Gastroesophageal sphincter (tissue), 4 donors: ENCODE data around the gene CFAP46. TPM values are rescaled to one million over a fixed set of nuclear protein-coding genes. Genes with fewer than 3 reads are reported as not detected.

ENCODE experiments used
- ATAC-seq: fragments of 150-250 bp; one replicate; pipeline ENCODE4 v1.9.1; 2016; ENCODE audit warnings: mild to moderate bottlenecking, moderate library complexity
- H3K27ac ChIP-seq, 4 donors: fragments of 200-600 bp; sonication (generic) in 3 of 4; 1 replicate in 3 of 4; 2 replicates in 1 of 4; pipeline ENCODE4 v1.5.1; 2016 to 2019
- H3K27me3 ChIP-seq: fragments of 200-600 bp; sonication (generic); one replicate; pipeline ENCODE4 v1.5.1; 2019
- H3K36me3 ChIP-seq, 2 donors: fragments of 200-600 bp; sonication (generic); one replicate each; pipeline ENCODE4 v1.5.1; 2019; ENCODE audit warnings: control low read depth in 1 of 2
- H3K4me1 ChIP-seq, 3 donors: fragments of 200-600 bp; sonication (generic); 1 replicate in 2 of 3; 2 replicates in 1 of 3; pipeline ENCODE4 v1.5.1; 2016 to 2019; ENCODE audit warnings: control low read depth in 2 of 3
- H3K4me3 ChIP-seq, 2 donors: fragments of 200-600 bp; sonication (generic); one replicate each; pipeline ENCODE4 v1.5.1; 2019; ENCODE audit warnings: mild to moderate bottlenecking in 1 of 2, moderate library complexity in 1 of 2
- H3K9me3 ChIP-seq, 3 donors: fragments of 200-600 bp; sonication (generic); one replicate each; pipeline ENCODE4 v1.5.1; 2017 to 2019; ENCODE audit warnings: control low read depth in 2 of 3
- CTCF ChIP-seq, 4 experiments: fragments of 200-600 bp in 2 of 4; fragments of 450-650 bp in 2 of 4; sonication (generic) in 1 of 4; IDR thresholded peaks; one replicate each; pipeline ENCODE4 v1.5.1; 2017 to 2019; ENCODE audit warnings: antibody characterized with exemption in 4 of 4, mild to moderate bottlenecking in 2 of 4, moderate library complexity in 2 of 4
- EP300 ChIP-seq: sonication (generic); formaldehyde crosslinking; IDR thresholded peaks from one replicate; pipeline ENCODE4 v1.6.1; 2017; ENCODE audit warnings: antibody characterized with exemption, mild to moderate bottlenecking
- POLR2A ChIP-seq, 2 donors: fragments of 450-650 bp; IDR thresholded peaks; one replicate each; pipeline ENCODE4 v1.6.1; 2017; ENCODE audit warnings: antibody characterized with exemption in 2 of 2, mild to moderate bottlenecking in 2 of 2, moderate library complexity in 1 of 2
- POLR2AphosphoS5 ChIP-seq: sonication (generic); formaldehyde crosslinking; IDR thresholded peaks from one replicate; pipeline ENCODE4 v1.6.1; 2017; ENCODE audit warnings: antibody characterized with exemption
- WGBS, 2 donors: methylation state at CpG; one replicate each; pipeline ENCODE4 v1.1.5; 2018; ENCODE audit warnings: low coverage in 1 of 2; 5-methylcytosine and 5-hydroxymethylcytosine counted together
- total RNA-seq, 4 donors: library from RNA; depleted of rRNA; stranded (reverse); fragments of >200 nt; gene quantifications; one replicate each; pipeline ENCODE4 v1.1.0, GENCODE V29; 2016

Gene CFAP46
- total RNA-seq, 4 donors from 2014 or later, result 0.27 to 2.2 (median 0.30) TPM; not detected in 1

GRCh38 chr10:132979491-132980425 lies 37.4 kb upstream of the CFAP46 start:
- Histone ChIP-seq H3K4me3 (peak overlapping the region in 1 of 2 donors; percentile 3), H3K4me1 (peaks cover 0 to 7% (median 0%) of the 10 kb centered on the region in 3 donors), H3K27ac (peak overlapping the region in 1 of 4 donors; percentile 66), H3K27me3 (peaks cover 24% of the 10 kb centered on the region), H3K9me3 (no peaks in the 10 kb centered on the region), H3K36me3 (no peaks in the 10 kb centered on the region)
- no peak for ATAC-seq
- WGBS, 2 donors, result 48 to 64% methylated on average over 7 to 14 of the region's 24 CpGs
- TF ChIP-seq CTCF (IDR thresholded peaks at IDR 0.05) (no peak), EP300 (no peak), POLR2AphosphoS5 (no peak), POLR2A (IDR thresholded peaks at IDR 0.05) (no peak)

- H3K27me3 ChIP-seq, result peaks cover 34% of the 10 kb centered on the region
- H3K36me3 ChIP-seq, result no peaks in the 10 kb centered on the region
- no peaks in the 10 kb centered on the region for H3K9me3 ChIP-seq
- no peak overlapping the region for H3K4me3 ChIP-seq
- no peak for ATAC-seq
- no peak for TF ChIP-seq POLR2AphosphoS5
- TF ChIP-seq CTCF (IDR thresholded peaks at IDR 0.05), result no peak
- TF ChIP-seq POLR2A (IDR thresholded peaks at IDR 0.05), result no peak
- no peak for TF ChIP-seq EP300
- H3K27ac ChIP-seq, result no peak overlapping the region
- WGBS, 2 donors, result 93 to 100% methylated on average over 3 to 7 of the region's 9 CpGs
- H3K4me1 ChIP-seq, result peaks cover 0 to 7% (median 0%) of the 10 kb centered on the region in 3 donors
Observed at GRCh38 chr10:132978542-132978941, 36.2 kb upstream of the CFAP46 start.

- TF ChIP-seq EP300, result no peak
- no peak for TF ChIP-seq CTCF (IDR thresholded peaks at IDR 0.05)
- no peak for TF ChIP-seq POLR2A (IDR thresholded peaks at IDR 0.05)
- no peak for TF ChIP-seq POLR2AphosphoS5
- H3K27me3 ChIP-seq, result peaks cover 41% of the 10 kb centered on the region
- peaks cover 0 to 7% (median 0%) of the 10 kb centered on the region in 3 donors for H3K4me1 ChIP-seq
- no peaks in the 10 kb centered on the region for H3K36me3 ChIP-seq
- H3K9me3 ChIP-seq, result no peaks in the 10 kb centered on the region
- no peak overlapping the region for H3K27ac ChIP-seq
- no peak overlapping the region for H3K4me3 ChIP-seq
- 60 to 100% methylated on average over 2 to 3 of the region's 27 CpGs for WGBS, 2 donors
- ATAC-seq, result no peak
Observed at GRCh38 chr10:132977807-132978206, 35.4 kb upstream of the CFAP46 start.

- Histone ChIP-seq H3K4me1 (peaks cover 0 to 7% (median 0%) of the 10 kb centered on the region in 3 donors), H3K27ac (no peak overlapping the region), H3K36me3 (no peaks in the 10 kb centered on the region), H3K27me3 (peaks cover 49% of the 10 kb centered on the region), H3K4me3 (no peak overlapping the region), H3K9me3 (no peaks in the 10 kb centered on the region)
- no peak for ATAC-seq
- no peak for TF ChIP-seq CTCF (IDR thresholded peaks at IDR 0.05)
- no peak for TF ChIP-seq POLR2AphosphoS5
- TF ChIP-seq EP300, result no peak
- no peak for TF ChIP-seq POLR2A (IDR thresholded peaks at IDR 0.05)
- 100% methylated on average over 1 of the region's 25 CpGs; no CpG with 5 or more reads in 1 of the 2 donors for WGBS, 2 donors
Observed at GRCh38 chr10:132977076-132977475, 34.7 kb upstream of the CFAP46 start.
